HCT116 (cell line): ENCODE measurements around the gene CPNE4. TPM values are rescaled to one million over a fixed set of nuclear protein-coding genes. Genes with fewer than 3 reads are reported as not detected.

ENCODE experiments used
- ATAC-seq: fragments of 200-7000 bp; cut with Tn5 transposase; 2 replicates; pipeline ENCODE4 v1.9.1; 2020; ENCODE audit warnings: mild to moderate bottlenecking, moderate library complexity
- BruUV-seq: library from RNA; stranded (reverse); fragments of 400-500 nt; replicated peaks from 2 replicates; lab custom pipeline; 2021; lab: Mats Ljungman, UMichigan
- CTCF ChIA-PET: fragments of 300-600 bp; sonication (Branson Sonifier 250); formaldehyde crosslinking; loops from one replicate; lab custom pipeline; 2021; ENCODE audit warnings: antibody characterized with exemption; lab: Charles Lee
- POLR2A ChIA-PET: fragments of 300-600, 350-600 bp; sonication (Branson Sonifier 250); formaldehyde crosslinking; loops from one replicate; lab custom pipeline; 2021; ENCODE audit warnings: antibody characterized with exemption; lab: Charles Lee
- RAD21 ChIA-PET, 2 experiments: fragments of 300-600 bp; sonication (Branson Sonifier 250); formaldehyde crosslinking; loops; one replicate each; lab custom pipeline; 2023; ENCODE audit warnings: low total read pairs in 2 of 2; ENCODE audit not compliant: uncharacterized antibody in 2 of 2, unreplicated experiment in 2 of 2, low non-redundant PET in 1 of 2; lab: Charles Lee
- DNase-seq: peaks from one replicate; pipeline ENCODE4 v3.0.0-alpha.2; 2010; ENCODE audit warnings: low read depth, low spot score
- H2AFZ ChIP-seq: fragments of 200-600 bp; shearing (Covaris generic), sonication (generic); 2 replicates; pipeline ENCODE4 v1.6.1; 2017; ENCODE audit warnings: low read depth, mixed run types, mixed read lengths, antibody characterized with exemption, low read length; ENCODE audit not compliant: poor library complexity, severe bottlenecking
- H3K27ac ChIP-seq: 2 replicates; pipeline ENCODE4 v1.5.1; 2012; ENCODE audit warnings: low read depth, low read length
- H3K27me3 ChIP-seq: fragments of 200-600 bp; sonication (generic); 2 replicates; pipeline ENCODE4 v1.6.1; 2016; ENCODE audit warnings: mixed run types, low read length, mixed read lengths; ENCODE audit not compliant: insufficient read depth
- H3K36me3 ChIP-seq, 2 experiments: fragments of 200-500 bp in 1 of 2; fragments of 200-600 bp in 1 of 2; sonication (Bioruptor generic) in 1 of 2; sonication (generic) in 1 of 2; 2 replicates each; pipeline versions ENCODE4 v1.5.1 to v1.6.1; 2014 to 2016; ENCODE audit warnings: low read length in 2 of 2, inconsistent platforms in 1 of 2, mixed read lengths in 1 of 2, mixed run types in 1 of 2; ENCODE audit not compliant: insufficient read depth in 2 of 2, control insufficient read depth in 1 of 2
- H3K4me1 ChIP-seq, 2 experiments: fragments of 200-600 bp in 1 of 2; sonication (generic) in 1 of 2; 2 replicates each; pipeline versions ENCODE4 v1.5.1 to v1.6.1; 2012 to 2017; ENCODE audit warnings: low read length in 2 of 2, inconsistent platforms in 1 of 2, mild to moderate bottlenecking in 1 of 2, mixed read lengths in 1 of 2, mixed run types in 1 of 2, moderate library complexity in 1 of 2; ENCODE audit not compliant: insufficient read depth in 2 of 2, control insufficient read depth in 1 of 2
- H3K4me2 ChIP-seq: fragments of 200-600 bp; sonication (generic); 2 replicates; pipeline ENCODE4 v1.6.1; 2017; ENCODE audit warnings: mixed run types, low read length, mixed read lengths
- H3K4me3 ChIP-seq, 2 experiments: fragments of 200-600 bp in 1 of 2; sonication (generic) in 1 of 2; replicated peaks in 1 of 2; 2 replicates each; pipeline ENCODE4 v1.5.1; 2011 to 2016; ENCODE audit warnings: low read length in 2 of 2, control low read depth in 1 of 2, low read depth in 1 of 2, mild to moderate bottlenecking in 1 of 2, mixed read lengths in 1 of 2, mixed run types in 1 of 2
- H3K79me2 ChIP-seq: fragments of 200-600 bp; sonication (generic); 2 replicates; pipeline ENCODE4 v1.6.1; 2017; ENCODE audit warnings: mild to moderate bottlenecking, mixed run types, low read length, moderate library complexity, mixed read lengths; ENCODE audit not compliant: insufficient read depth
- H3K9ac ChIP-seq: fragments of 200-600 bp; sonication (generic); 2 replicates; pipeline ENCODE4 v1.6.1; 2016; ENCODE audit warnings: low read length, mixed read lengths
- H3K9me2 ChIP-seq: fragments of 200-600 bp; sonication (generic), shearing (Covaris generic); 2 replicates; pipeline ENCODE4 v1.6.1; 2017; ENCODE audit warnings: mixed run types, mild to moderate bottlenecking, moderate library complexity; ENCODE audit not compliant: insufficient read depth
- H3K9me3 ChIP-seq, 2 experiments: fragments of 200-500 bp in 1 of 2; fragments of 200-600 bp in 1 of 2; sonication (Bioruptor generic) in 1 of 2; sonication (generic) in 1 of 2; 2 replicates each; pipeline ENCODE4 v1.6.1; 2014 to 2017; ENCODE audit warnings: low read length in 2 of 2, mixed read lengths in 2 of 2, inconsistent platforms in 1 of 2, low read depth in 1 of 2, mild to moderate bottlenecking in 1 of 2, mixed run types in 1 of 2, moderate library complexity in 1 of 2; ENCODE audit not compliant: control insufficient read depth in 1 of 2, insufficient read depth in 1 of 2
- H4K20me1 ChIP-seq: fragments of 200-600 bp; sonication (generic), shearing (Covaris generic); 2 replicates; pipeline ENCODE4 v1.6.1; 2017; ENCODE audit warnings: mixed run types, mild to moderate bottlenecking, moderate library complexity; ENCODE audit not compliant: insufficient read depth
- ATF3 ChIP-seq: IDR thresholded peaks from 2 replicates; pipeline ENCODE4 v1.6.1; 2012
- CEBPB ChIP-seq: IDR thresholded peaks from 2 replicates; pipeline ENCODE4 v1.6.1; 2012; ENCODE audit warnings: low read depth
- EGR1 ChIP-seq: IDR thresholded peaks from 2 replicates; pipeline ENCODE4 v1.6.1; 2012; ENCODE audit warnings: low read depth
- ELF1 ChIP-seq: IDR thresholded peaks from 2 replicates; pipeline ENCODE4 v1.6.1; 2012; ENCODE audit warnings: low read depth, borderline replicate concordance
- EZH2 ChIP-seq: fragments of 200-600 bp; sonication (generic); IDR thresholded peaks from 2 replicates; pipeline ENCODE4 v1.6.1; 2017; ENCODE audit warnings: antibody characterized with exemption, mixed run types
- EZH2phosphoT487 ChIP-seq: fragments of 200-600 bp; IDR thresholded peaks from 2 replicates; pipeline ENCODE4 v1.6.1; 2018; ENCODE audit warnings: antibody characterized with exemption, borderline replicate concordance
- FOSL1 ChIP-seq: IDR thresholded peaks from 2 replicates; pipeline ENCODE4 v1.6.1; 2012; ENCODE audit warnings: low read depth
- JUND ChIP-seq: IDR thresholded peaks from 2 replicates; pipeline ENCODE4 v1.6.1; 2012
- MAX ChIP-seq: IDR thresholded peaks from 2 replicates; pipeline ENCODE4 v1.6.1; 2012
- POLR2A ChIP-seq: IDR thresholded peaks from 2 replicates; pipeline ENCODE4 v1.7.0; 2011; ENCODE audit warnings: borderline replicate concordance; ENCODE audit not compliant: insufficient read depth, insufficient read length; ENCODE audit errors: extremely low read depth
- POLR2AphosphoS5 ChIP-seq: IDR thresholded peaks from 2 replicates; pipeline ENCODE4 v1.6.1; 2011; ENCODE audit warnings: mild to moderate bottlenecking, low read depth, low read length, moderate library complexity
- RAD21 ChIP-seq: IDR thresholded peaks from 2 replicates; pipeline ENCODE4 v1.6.1; 2012; ENCODE audit warnings: low read depth, mild to moderate bottlenecking
- SIN3A ChIP-seq: IDR thresholded peaks from 2 replicates; pipeline ENCODE4 v1.6.1; 2012; ENCODE audit warnings: low read depth
- SRF ChIP-seq: IDR thresholded peaks from 2 replicates; pipeline ENCODE4 v1.6.1; 2012; ENCODE audit warnings: low read depth
- ZBTB33 ChIP-seq: IDR thresholded peaks from 2 replicates; pipeline ENCODE4 v1.6.1; 2011; ENCODE audit warnings: mild to moderate bottlenecking, low read length, moderate library complexity; ENCODE audit not compliant: insufficient replicate concordance; ENCODE audit errors: extremely low read depth
- ZFX ChIP-seq: fragments of 450-650 bp; IDR thresholded peaks from 2 replicates; pipeline ENCODE4 v1.6.1; 2017
- ZNF274 ChIP-seq: fragments of 200-500 bp; sonication (Bioruptor generic); IDR thresholded peaks from 2 replicates; pipeline ENCODE4 v1.6.1; 2014; ENCODE audit warnings: mild to moderate bottlenecking, low read depth, low read length, inconsistent platforms
- intact Hi-C: fragments of 100-400 bp; cut with micrococcal nuclease; formaldehyde crosslinking; loops from 2 replicates; pipeline ENCODE4 v1.10.0; 2022
- total RNA-seq: library from RNA; stranded (reverse); gene quantifications from one replicate; pipeline ENCODE4 v1.2.1, GENCODE V29; 2021; ENCODE audit not compliant: unreplicated experiment
- TF ChIP-seq, protein P1 (sequence below), 3 experiments: fragments of 200-600 bp in 1 of 3; sonication (generic) in 1 of 3; IDR thresholded peaks in 2 of 3; conservative IDR thresholded peaks in 1 of 3; 2 replicates each; pipeline ENCODE4 v1.5.1; 2012 to 2017; ENCODE audit warnings: low read depth in 2 of 3, low read length in 2 of 3, antibody characterized with exemption in 1 of 3, borderline replicate concordance in 1 of 3, control low read depth in 1 of 3, mild to moderate bottlenecking in 1 of 3, mixed read lengths in 1 of 3, mixed run types in 1 of 3, moderate library complexity in 1 of 3; ENCODE audit not compliant: insufficient read depth in 1 of 3

CPNE4 gene
- total RNA-seq, 1 experiment from 2014 or later: not detected

- Histone ChIP-seq H3K9me2 (no peaks in the 10 kb centered on the region), H3K4me2 (no peak overlapping the region), H4K20me1 (no peaks in the 10 kb centered on the region), H3K27me3 (0 out of 2 replicates have a peak, but pooled peaks cover 3% of the 10 kb centered on the region), H2AFZ (no peak overlapping the region), H3K27ac (no peak overlapping the region), H3K4me3 (no peak overlapping the region), H3K36me3 (no peaks in the 10 kb centered on the region), H3K9ac (no peak overlapping the region), H3K4me1 (peaks cover 5% of the 10 kb centered on the region in 2 experiments), H3K79me2 (no peaks in the 10 kb centered on the region), H3K9me3 (no peaks in the 10 kb centered on the region)
- TF ChIP-seq SRF (no peak), ZFX (no peak), SIN3A (no peak)
- TF ChIP-seq, protein P1, sequence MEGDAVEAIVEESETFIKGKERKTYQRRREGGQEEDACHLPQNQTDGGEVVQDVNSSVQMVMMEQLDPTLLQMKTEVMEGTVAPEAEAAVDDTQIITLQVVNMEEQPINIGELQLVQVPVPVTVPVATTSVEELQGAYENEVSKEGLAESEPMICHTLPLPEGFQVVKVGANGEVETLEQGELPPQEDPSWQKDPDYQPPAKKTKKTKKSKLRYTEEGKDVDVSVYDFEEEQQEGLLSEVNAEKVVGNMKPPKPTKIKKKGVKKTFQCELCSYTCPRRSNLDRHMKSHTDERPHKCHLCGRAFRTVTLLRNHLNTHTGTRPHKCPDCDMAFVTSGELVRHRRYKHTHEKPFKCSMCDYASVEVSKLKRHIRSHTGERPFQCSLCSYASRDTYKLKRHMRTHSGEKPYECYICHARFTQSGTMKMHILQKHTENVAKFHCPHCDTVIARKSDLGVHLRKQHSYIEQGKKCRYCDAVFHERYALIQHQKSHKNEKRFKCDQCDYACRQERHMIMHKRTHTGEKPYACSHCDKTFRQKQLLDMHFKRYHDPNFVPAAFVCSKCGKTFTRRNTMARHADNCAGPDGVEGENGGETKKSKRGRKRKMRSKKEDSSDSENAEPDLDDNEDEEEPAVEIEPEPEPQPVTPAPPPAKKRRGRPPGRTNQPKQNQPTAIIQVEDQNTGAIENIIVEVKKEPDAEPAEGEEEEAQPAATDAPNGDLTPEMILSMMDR (IDR thresholded peaks at IDR 0.05 in 2 of 3, conservative IDR thresholded peaks at IDR 0.05 in 1 of 3; ENCODE audit: borderline replicate concordance in 1 of 3, insufficient read depth in 1 of 3, low read depth in 2 of 3, low read length in 2 of 3): no peak
- ChIA-PET POLR2A (no interaction called here), CTCF (no interaction called here), RAD21 (no interaction called here)
- DNase-seq (no peak), ATAC-seq (no peak)
- no TSS peak for BruUV-seq
- intact Hi-C loops: no loop called here
Observed at GRCh38 chr3:131538968-131539367, 495.8 kb downstream of the CPNE4 start.

GRCh38 chr3:131537531-131537930, 497.3 kb downstream of the CPNE4 start:
- H3K36me3 ChIP-seq: no peaks in the 10 kb centered on the region
- ATAC-seq (no peak), DNase-seq (no peak)
- H2AFZ ChIP-seq: no peak overlapping the region
- no peaks in the 10 kb centered on the region for H3K4me1 ChIP-seq
- BruUV-seq: no TSS peak
- ChIA-PET POLR2A (no interaction called here), RAD21 (no interaction called here), CTCF (no interaction called here)
- H3K4me2 ChIP-seq: no peak overlapping the region
- no peaks in the 10 kb centered on the region for H3K9me3 ChIP-seq
- intact Hi-C loops: no loop called here
- no peaks in the 10 kb centered on the region for H4K20me1 ChIP-seq
- no peaks in the 10 kb centered on the region for H3K9me2 ChIP-seq
- TF ChIP-seq EZH2phosphoT487: no peak
- no peak for TF ChIP-seq ZNF274
- no peak for TF ChIP-seq JUND
- TF ChIP-seq RAD21: no peak
- TF ChIP-seq POLR2A: no peak
- no peak for TF ChIP-seq ZFX
- TF ChIP-seq POLR2AphosphoS5: no peak
- TF ChIP-seq ZBTB33: no peak
- TF ChIP-seq ATF3: no peak
- TF ChIP-seq EZH2: no peak
- TF ChIP-seq MAX: no peak
- TF ChIP-seq ELF1: no peak
- no peak for TF ChIP-seq SIN3A
- TF ChIP-seq EGR1: no peak
- no peak for TF ChIP-seq FOSL1
- no peak for TF ChIP-seq CEBPB
- H3K27ac ChIP-seq: no peak overlapping the region
- no peak overlapping the region for H3K9ac ChIP-seq
- no peaks in the 10 kb centered on the region for H3K79me2 ChIP-seq
- no peak overlapping the region for H3K4me3 ChIP-seq
- H3K27me3 ChIP-seq: 0 out of 2 replicates have a peak, but pooled peaks cover 4% of the 10 kb centered on the region
